WI38 (cell line): ENCODE data around the gene OSCP1.

Experiments
- H3K4me3 ChIP-seq: 2 replicates; pipeline ENCODE4 v1.5.1; 2011; ENCODE audit warnings: low read depth, mild to moderate bottlenecking, control low read depth, low read length
- CTCF ChIP-seq: IDR thresholded peaks from 2 replicates; pipeline ENCODE4 v1.5.1; 2012; ENCODE audit warnings: low read depth, mild to moderate bottlenecking, control low read depth, low read length

OSCP1 gene

GRCh38 chr1:36486439-36487335 lies 36.4 kb upstream of the OSCP1 start:
- no peak overlapping the region for H3K4me3 ChIP-seq

GRCh38 chr1:36486093-36486438 lies 35.8 kb upstream of the OSCP1 start:
- no peak overlapping the region for H3K4me3 ChIP-seq
- no peak for TF ChIP-seq CTCF

More at GRCh38 chr1:36486439-36487335, 36.4 kb upstream of the OSCP1 start:
- no peak for TF ChIP-seq CTCF

- H3K4me3 ChIP-seq = no peak overlapping the region
- TF ChIP-seq CTCF = no peak
These were observed 33.8 kb upstream of the OSCP1 start for GRCh38 chr1:36484099-36484498.

GRCh38 chr1:36482724-36483388 lies 32.6 kb upstream of the OSCP1 start, which contains the start of gene CSF3R:
Gene CSF3R (minus strand): TSS chr1:36482913. CDS start chr1:36479496, 3,417 bp downstream.
- no peak for TF ChIP-seq CTCF
- no peak within 1 kb of the TSS for H3K4me3 ChIP-seq

GRCh38 chr1:36481771-36482723 lies 31.8 kb upstream of the OSCP1 start:
- no peak overlapping the region for H3K4me3 ChIP-seq
- TF ChIP-seq CTCF = no peak

GRCh38 chr1:36481091-36481490 lies 30.8 kb upstream of the OSCP1 start:
- no peak for TF ChIP-seq CTCF

More at GRCh38 chr1:36481091-36481490, 30.8 kb upstream of the OSCP1 start:
- H3K4me3 ChIP-seq = no peak overlapping the region
